Right cardiac atrium (tissue), 5 donors: ENCODE data around the gene ARFGEF2. TPM values are rescaled to one million over a fixed set of nuclear protein-coding genes. Genes with fewer than 3 reads are reported as not detected.

ENCODE experiments used
- ATAC-seq, 2 donors: fragments of 200-7000 bp; cut with Tn5 transposase; one replicate each; pipeline versions ENCODE4 v1.8.0 to v1.9.1; 2020; ENCODE audit warnings: moderate library complexity in 2 of 2, mild to moderate bottlenecking in 1 of 2
- DNase-seq, 3 donors: peaks; one replicate each; pipeline ENCODE4 v3.0.0-alpha.2; 2020
- H3K27ac ChIP-seq: one replicate; pipeline ENCODE4 v1.5.1; 2013; ENCODE audit warnings: mild to moderate bottlenecking, low read length, control low read depth, moderate library complexity
- H3K27me3 ChIP-seq: one replicate; pipeline ENCODE4 v1.6.1; 2013; ENCODE audit not compliant: control insufficient read depth, insufficient read depth
- H3K4me1 ChIP-seq: one replicate; pipeline ENCODE4 v1.6.1; 2013; ENCODE audit warnings: low read length; ENCODE audit not compliant: control insufficient read depth, insufficient read depth
- H3K4me3 ChIP-seq: one replicate; pipeline ENCODE4 v1.5.1; 2013; ENCODE audit warnings: low read length, control low read depth
- H3K9me3 ChIP-seq: one replicate; pipeline ENCODE4 v1.6.1; 2013; ENCODE audit warnings: low read length; ENCODE audit not compliant: control insufficient read depth
- WGBS: extraction: QIAGEN DNeasy Blood & Tissue Kit; methylation state at CpG from one replicate; pipeline ENCODE4 v1.1.7; 2013; 5-methylcytosine and 5-hydroxymethylcytosine counted together
- intact Hi-C, 4 donors: fragments of 100-400 bp; cut with DNase I; formaldehyde crosslinking; loops; one replicate each; pipeline versions ENCODE4 v1.11.0 to v1.14.0; 2022 to 2023
- polyA plus RNA-seq: library from polyadenylated mRNA; stranded (reverse); fragments of 200-250 nt; gene quantifications from one replicate; pipeline ENCODE4 v1.2.3, GENCODE V29; 2013
- total RNA-seq, 4 donors: library from RNA; stranded (reverse); fragmentation: NEBNext Ultra II Directional; extraction: Animal tissue kit (Norgen Biotek cat#: 25700); gene quantifications; one replicate each; pipeline ENCODE4 v1.2.1, GENCODE V29; 2021
- donor health status: healthy with polysubstance abuse.
- donor health status: DM: no; HTN: yes; CAD: no.
- donor health status: DM: no; HTN: no; CAD: no.
- donor health status: DM: no; HTN: yes; CAD: no; lungs with severe emphysema.
- donor health status: DM: yes; HTN: yes; CAD: no.

Gene ARFGEF2
- total and polyA plus RNA-seq, 5 donors = 10.8 to 44.1 (median 38.0) TPM

- H3K27ac ChIP-seq = no peak overlapping the region
- WGBS = 84% methylated on average over 4 of the region's 4 CpGs
- ATAC-seq (no peak), DNase-seq (no peak)
- H3K4me3 ChIP-seq = no peak overlapping the region
- H3K9me3 ChIP-seq = no peaks in the 10 kb centered on the region
- no peaks in the 10 kb centered on the region for H3K27me3 ChIP-seq
- H3K4me1 ChIP-seq = no peaks in the 10 kb centered on the region
- intact Hi-C loops = loop anchor here in 2 of 4 donors (5.0 to 10.0 kb wide), 2 partner anchors 77 to 244 kb away; partner anchors contain the start of gene PREX1 (in 1 of the 2)
Observed at GRCh38 chr20:48901326-48901725, 20.2 kb upstream of the ARFGEF2 start.

GRCh38 chr20:48903705-48904104, 17.8 kb upstream of the ARFGEF2 start:
- DNase-seq = peak in 1 of 3 donors; percentile 44
- 93% methylated on average over 10 of the region's 10 CpGs for WGBS
- intact Hi-C loops = loop anchor here in 3 of 4 donors (2.0 to 10.0 kb wide), 4 partner anchors 79 to 247 kb away; partner anchors contain the start of gene PREX1 (in 1 of the 3)
- H3K27ac ChIP-seq = no peak overlapping the region
- no peaks in the 10 kb centered on the region for H3K9me3 ChIP-seq
- no peaks in the 10 kb centered on the region for H3K4me1 ChIP-seq
- H3K27me3 ChIP-seq = no peaks in the 10 kb centered on the region
- no peak for ATAC-seq
- no peak overlapping the region for H3K4me3 ChIP-seq

- H3K9me3 ChIP-seq = no peaks in the 10 kb centered on the region
- H3K27ac ChIP-seq = no peak overlapping the region
- no peaks in the 10 kb centered on the region for H3K27me3 ChIP-seq
- ATAC-seq (peak; percentile 27 to 51), DNase-seq (peak; percentile 31 to 72 (median 70))
- 21% methylated on average over 11 of the region's 11 CpGs for WGBS
- no peak overlapping the region for H3K4me3 ChIP-seq
- no peaks in the 10 kb centered on the region for H3K4me1 ChIP-seq
- intact Hi-C loops = loop anchor here (1.0 to 10.0 kb wide), 5 partner anchors 80 to 248 kb away; partner anchors contain the start of gene PREX1 (in 1 of the 4)
Observed at GRCh38 chr20:48904566-48905296, 16.8 kb upstream of the ARFGEF2 start.

GRCh38 chr20:48905297-48905647, 16.2 kb upstream of the ARFGEF2 start:
- Histone ChIP-seq H3K9me3 (no peaks in the 10 kb centered on the region), H3K4me1 (no peaks in the 10 kb centered on the region), H3K27ac (no peak overlapping the region), H3K4me3 (no peak overlapping the region), H3K27me3 (no peaks in the 10 kb centered on the region)
- intact Hi-C loops = loop anchor here in 3 of 4 donors (1.0 to 10.0 kb wide), 4 partner anchors 80 to 248 kb away; partner anchors contain the start of gene PREX1 (in 1 of the 3)
- no peak for DNase-seq
- 71% methylated on average over 5 of the region's 5 CpGs for WGBS
- ATAC-seq = peak; percentile 15 to 29

- no peaks in the 10 kb centered on the region for H3K9me3 ChIP-seq
- no peaks in the 10 kb centered on the region for H3K4me1 ChIP-seq
- no peak overlapping the region for H3K27ac ChIP-seq
- ATAC-seq (no peak), DNase-seq (no peak)
- no peak overlapping the region for H3K4me3 ChIP-seq
- intact Hi-C loops = loop anchor here in 1 of 4 donors (10.0 kb wide), 1 partner anchor 82 kb away; the partner anchor contains the start of gene PREX1
- no peaks in the 10 kb centered on the region for H3K27me3 ChIP-seq
- WGBS = 37% methylated on average over 7 of the region's 7 CpGs
Observed at GRCh38 chr20:48906221-48906877, 15.2 kb upstream of the ARFGEF2 start.

GRCh38 chr20:48908656-48909319, 12.7 kb upstream of the ARFGEF2 start:
- ATAC-seq (no peak), DNase-seq (no peak)
- no peaks in the 10 kb centered on the region for H3K27me3 ChIP-seq
- WGBS = 73% methylated on average over 2 of the region's 2 CpGs
- no peak overlapping the region for H3K4me3 ChIP-seq
- H3K27ac ChIP-seq = no peak overlapping the region
- no peaks in the 10 kb centered on the region for H3K9me3 ChIP-seq
- no peaks in the 10 kb centered on the region for H3K4me1 ChIP-seq
- intact Hi-C loops = loop anchor here in 1 of 4 donors (10.0 kb wide), 1 partner anchor 84 kb away; the partner anchor contains the start of gene PREX1

GRCh38 chr20:48909910-48910309, 11.6 kb upstream of the ARFGEF2 start:
- Histone ChIP-seq H3K27ac (no peak overlapping the region), H3K4me3 (no peak overlapping the region), H3K4me1 (no peaks in the 10 kb centered on the region), H3K9me3 (no peaks in the 10 kb centered on the region), H3K27me3 (no peaks in the 10 kb centered on the region)
- DNase-seq (no peak), ATAC-seq (no peak)
- WGBS = 90% methylated on average over 2 of the region's 2 CpGs
- intact Hi-C loops = loop anchor here in 1 of 4 donors (10.0 kb wide), 1 partner anchor 85 kb away; the partner anchor contains the start of gene PREX1

GRCh38 chr20:48910347-48910781, 11.1 kb upstream of the ARFGEF2 start:
- H3K27me3 ChIP-seq = no peaks in the 10 kb centered on the region
- H3K27ac ChIP-seq = no peak overlapping the region
- H3K4me3 ChIP-seq = no peak overlapping the region
- ATAC-seq = peak in 1 of 2 donors; percentile 47
- 51% methylated on average over 7 of the region's 7 CpGs for WGBS
- intact Hi-C loops = no loop called here
- DNase-seq = no peak
- no peaks in the 10 kb centered on the region for H3K9me3 ChIP-seq
- no peaks in the 10 kb centered on the region for H3K4me1 ChIP-seq

- Histone ChIP-seq H3K27me3 (no peaks in the 10 kb centered on the region), H3K4me3 (no peak overlapping the region), H3K4me1 (no peaks in the 10 kb centered on the region), H3K9me3 (no peaks in the 10 kb centered on the region), H3K27ac (no peak overlapping the region)
- 87% methylated on average over 4 of the region's 4 CpGs for WGBS
- DNase-seq (no peak), ATAC-seq (peak in 1 of 2 donors; percentile 36)
- intact Hi-C loops = no loop called here
Observed at GRCh38 chr20:48912065-48912464, 9.4 kb upstream of the ARFGEF2 start.

GRCh38 chr20:48916699-48917098, 4.8 kb upstream of the ARFGEF2 start:
- H3K27me3 ChIP-seq = no peaks in the 10 kb centered on the region
- peaks cover 2% of the 10 kb centered on the region for H3K4me1 ChIP-seq
- no peaks in the 10 kb centered on the region for H3K9me3 ChIP-seq
- ATAC-seq (no peak), DNase-seq (no peak)
- no peak overlapping the region for H3K4me3 ChIP-seq
- intact Hi-C loops = no loop called here
- 38% methylated on average over 1 of the region's 1 CpG for WGBS
- no peak overlapping the region for H3K27ac ChIP-seq
